SK-N-SH (cell line): Measurements from ENCODE around the gene DNAJC4. TPM values are rescaled to one million over a fixed set of nuclear protein-coding genes. Genes with fewer than 3 reads are reported as not detected.

Source experiments
- CTCF ChIA-PET: fragments of 300-600, 350-600 bp; formaldehyde crosslinking; extraction: SDS; loops from one replicate; lab custom pipeline; 2021; lab: Yijun Ruan, JAX
- POLR2A ChIA-PET: fragments of 350-600 bp; sonication (Branson Sonifier 250); formaldehyde crosslinking; extraction: SDS; loops from one replicate; lab custom pipeline; 2020; ENCODE audit warnings: antibody characterized with exemption, inconsistent platforms; lab: Yijun Ruan, JAX
- DNase-seq: peaks from one replicate; pipeline ENCODE4 v3.0.0; 2012
- H2AFZ ChIP-seq: fragments of 200-600 bp; sonication (generic); 2 replicates; pipeline ENCODE4 v1.8.1; 2016; ENCODE audit warnings: antibody characterized with exemption, mild to moderate bottlenecking, low read depth
- H3F3A ChIP-seq: fragments of 200-600 bp; sonication (generic); replicated peaks from 2 replicates; pipeline ENCODE3; 2016; ENCODE audit warnings: antibody characterized with exemption, mild to moderate bottlenecking; ENCODE audit not compliant: insufficient read depth
- H3K27ac ChIP-seq, 2 experiments: fragments of 200-500 bp in 1 of 2; fragments of 200-600 bp in 1 of 2; sonication (Bioruptor generic) in 1 of 2; sonication (generic), shearing (Covaris generic) in 1 of 2; 2 replicates each; pipeline versions ENCODE4 v1.5.1 to v1.6.1; 2014 to 2016; ENCODE audit warnings: low read depth in 2 of 2, inconsistent platforms in 1 of 2, low read length in 1 of 2, mild to moderate bottlenecking in 1 of 2, mixed read lengths in 1 of 2
- H3K27me3 ChIP-seq: fragments of 200-600 bp; sonication (generic), shearing (Covaris generic); 2 replicates; pipeline ENCODE4 v1.6.1; 2016; ENCODE audit warnings: mixed run types; ENCODE audit not compliant: insufficient read depth
- H3K36me3 ChIP-seq, 2 experiments: fragments of 200-500 bp in 1 of 2; fragments of 200-600 bp in 1 of 2; sonication (Bioruptor generic) in 1 of 2; sonication (generic) in 1 of 2; replicated peaks in 1 of 2; 2 replicates each; pipeline versions ENCODE3 to v1.5.1; 2014 to 2016; ENCODE audit warnings: low read length in 1 of 2, mild to moderate bottlenecking in 1 of 2; ENCODE audit not compliant: insufficient read depth in 2 of 2, control insufficient read depth in 1 of 2
- H3K4me1 ChIP-seq, 2 experiments: fragments of 200-500 bp in 1 of 2; fragments of 200-600 bp in 1 of 2; sonication (Bioruptor generic) in 1 of 2; sonication (generic), shearing (Covaris generic) in 1 of 2; 2 replicates each; pipeline versions ENCODE4 v1.5.1 to v1.6.1; 2014 to 2016; ENCODE audit warnings: low read depth in 1 of 2, low read length in 1 of 2, mixed run types in 1 of 2; ENCODE audit not compliant: insufficient read depth in 2 of 2, control insufficient read depth in 1 of 2
- H3K4me2 ChIP-seq: fragments of 200-600 bp; sonication (generic), shearing (Covaris generic); 2 replicates; pipeline ENCODE4 v1.6.1; 2017; ENCODE audit warnings: mixed run types
- H3K4me3 ChIP-seq, 2 experiments: fragments of 200-500 bp in 1 of 2; fragments of 200-600 bp in 1 of 2; sonication (Bioruptor generic) in 1 of 2; sonication (generic), shearing (Covaris generic) in 1 of 2; 2 replicates each; pipeline versions ENCODE4 v1.5.1 to v1.8.1; 2014 to 2016; ENCODE audit warnings: low read depth in 2 of 2, inconsistent platforms in 1 of 2, low read length in 1 of 2, mild to moderate bottlenecking in 1 of 2, mixed read lengths in 1 of 2, moderate library complexity in 1 of 2
- H3K79me2 ChIP-seq: fragments of 200-600 bp; sonication (generic); 2 replicates; pipeline ENCODE4 v1.8.1; 2017; ENCODE audit warnings: mild to moderate bottlenecking; ENCODE audit not compliant: insufficient read depth
- H3K9ac ChIP-seq: fragments of 200-600 bp; sonication (generic); 2 replicates; pipeline ENCODE4 v1.6.1; 2017; ENCODE audit warnings: mixed run types
- H3K9me2 ChIP-seq: fragments of 200-600 bp; sonication (generic); 2 replicates; pipeline ENCODE4 v1.6.1; 2017; ENCODE audit warnings: mixed run types
- H3K9me3 ChIP-seq: fragments of 200-600 bp; sonication (generic); 2 replicates; pipeline ENCODE4 v1.6.1; 2017; ENCODE audit warnings: mixed run types, mild to moderate bottlenecking, moderate library complexity
- H4K20me1 ChIP-seq: fragments of 200-600 bp; sonication (generic); 2 replicates; pipeline ENCODE4 v1.6.1; 2017; ENCODE audit warnings: mild to moderate bottlenecking, mixed run types; ENCODE audit not compliant: insufficient read depth
- CTCF ChIP-seq: fragments of 200-600 bp; sonication (generic); IDR thresholded peaks from 2 replicates; pipeline ENCODE4 v1.6.1; 2017; ENCODE audit warnings: antibody characterized with exemption, mild to moderate bottlenecking, moderate library complexity
- EP300 ChIP-seq, 2 experiments: IDR thresholded peaks; 2 replicates each; pipeline versions ENCODE4 v1.4.0 to v1.6.1; 2012; ENCODE audit warnings: borderline replicate concordance in 1 of 2, low read depth in 1 of 2, low read length in 1 of 2
- MEF2A ChIP-seq: IDR thresholded peaks from 2 replicates; pipeline ENCODE4 v1.4.0; 2012; ENCODE audit warnings: low read depth, borderline replicate concordance
- MXI1 ChIP-seq: IDR thresholded peaks from 2 replicates; pipeline ENCODE4 v1.6.1; 2012; ENCODE audit warnings: mild to moderate bottlenecking, low read depth, low read length, improper control_type of control experiment
- WGBS: methylation state at CpG from one replicate; pipeline ENCODE4 v1.1.6; 2017; ENCODE audit warnings: low lambda C conversion rate; 5-methylcytosine and 5-hydroxymethylcytosine counted together
- polyA plus RNA-seq, 3 experiments: library from polyadenylated mRNA; depleted of rRNA; stranded (reverse); fragments of >200 nt; gene quantifications; 2 replicates each; pipeline ENCODE4 v1.2.3, GENCODE V29; 2012

DNAJC4 gene
- polyA plus RNA-seq, 1 of the 3 experiments (the other 2 are of a cell fraction) = 52.1 TPM

- no peak for DNase-seq
- no peak overlapping the region for H3K27ac ChIP-seq
- peaks cover 22 to 43% of the 10 kb centered on the region in 2 experiments for H3K36me3 ChIP-seq
- no peak overlapping the region for H2AFZ ChIP-seq
- no peak overlapping the region for H3K4me2 ChIP-seq
- WGBS = 83% methylated on average over 7 of the region's 24 CpGs
- H3K4me3 ChIP-seq = no peak overlapping the region
- POLR2A ChIA-PET = no interaction called here
- H4K20me1 ChIP-seq = peaks cover 6% of the 10 kb centered on the region
- CTCF ChIA-PET = interaction anchor here (0.7 to 1.2 kb wide), 3 partner anchors 11 to 54 kb away, joined by 3 read pairs; no protein-coding TSS in a partner anchor
- H3K27me3 ChIP-seq = no peaks in the 10 kb centered on the region
- H3K9me3 ChIP-seq = no peaks in the 10 kb centered on the region
- peaks cover 3% of the 10 kb centered on the region for H3F3A ChIP-seq
- peaks cover 3 to 12% of the 10 kb centered on the region in 2 experiments; a peak in 3 of 4 replicates for H3K4me1 ChIP-seq
- H3K9me2 ChIP-seq = no peaks in the 10 kb centered on the region
- TF ChIP-seq EP300 (IDR thresholded peaks at IDR 0.05; ENCODE audit: borderline replicate concordance in 1 of 2, low read depth in 1 of 2, low read length in 1 of 2) = no peak
- TF ChIP-seq MEF2A = no peak
- no peak for TF ChIP-seq MXI1
- H3K79me2 ChIP-seq = peaks cover 11% of the 10 kb centered on the region
- no peak overlapping the region for H3K9ac ChIP-seq
Observed at GRCh38 chr11:64258356-64258755, 28.0 kb downstream of the DNAJC4 start.

- Histone ChIP-seq H3K9me2 (no peaks in the 10 kb centered on the region), H3K27me3 (no peaks in the 10 kb centered on the region), H3K4me1 (peaks cover 0 to 15% of the 10 kb centered on the region in 2 experiments; a peak in 2 of 4 replicates), H3K4me3 (no peak overlapping the region), H3K4me2 (no peak overlapping the region), H3K27ac (no peak overlapping the region), H3K9ac (no peak overlapping the region), H3K36me3 (peaks cover 23 to 43% of the 10 kb centered on the region in 2 experiments), H3K9me3 (no peaks in the 10 kb centered on the region), H3F3A (peaks cover 3% of the 10 kb centered on the region), H2AFZ (no peak overlapping the region), H3K79me2 (peaks cover 5% of the 10 kb centered on the region), H4K20me1 (no peaks in the 10 kb centered on the region)
- 92% methylated on average over 9 of the region's 32 CpGs for WGBS
- DNase-seq = no peak
- CTCF ChIA-PET = interaction anchor here (1.2 kb wide), 1 partner anchor 13 kb away, joined by 3 read pairs; no protein-coding TSS in a partner anchor
- POLR2A ChIA-PET = no interaction called here
- no peak for TF ChIP-seq CTCF
Observed at GRCh38 chr11:64258946-64259532, 28.7 kb downstream of the DNAJC4 start.

- ChIA-PET POLR2A (no interaction called here), CTCF (no interaction called here)
- no peak for TF ChIP-seq MEF2A
- H3K9ac ChIP-seq = no peak overlapping the region
- WGBS = 92% methylated on average over 4 of the region's 4 CpGs
- H3K36me3 ChIP-seq = peaks cover 29 to 38% of the 10 kb centered on the region in 2 experiments
- no peak overlapping the region for H2AFZ ChIP-seq
- H3K9me2 ChIP-seq = no peaks in the 10 kb centered on the region
- no peaks in the 10 kb centered on the region; the same call in none of the 2 replicates for H3K79me2 ChIP-seq
- no peak overlapping the region for H3K4me3 ChIP-seq
- DNase-seq = no peak
- H3K4me1 ChIP-seq = peaks cover 0 to 21% of the 10 kb centered on the region in 2 experiments; a peak in 2 of 4 replicates
- no peaks in the 10 kb centered on the region for H3K9me3 ChIP-seq
- no peak overlapping the region for H3K4me2 ChIP-seq
- H4K20me1 ChIP-seq = no peaks in the 10 kb centered on the region
- no peaks in the 10 kb centered on the region for H3K27me3 ChIP-seq
- peaks cover 3% of the 10 kb centered on the region for H3F3A ChIP-seq
- H3K27ac ChIP-seq = no peak overlapping the region
Observed at GRCh38 chr11:64259533-64260067, 29.3 kb downstream of the DNAJC4 start.
